NCI-H2171 treated with DMSO at 0.1 percent for 48 hours (cell line): ENCODE measurements around the gene ADGRG1.
A peak's percentile ranks its signal among the peaks of the same experiment; 100 is the strongest.

Source experiments
- DNase-seq: peaks from one replicate; lab custom pipeline; 2025; lab: John Stamatoyannopoulos, UW

The ADGRG1 gene

DNA sequence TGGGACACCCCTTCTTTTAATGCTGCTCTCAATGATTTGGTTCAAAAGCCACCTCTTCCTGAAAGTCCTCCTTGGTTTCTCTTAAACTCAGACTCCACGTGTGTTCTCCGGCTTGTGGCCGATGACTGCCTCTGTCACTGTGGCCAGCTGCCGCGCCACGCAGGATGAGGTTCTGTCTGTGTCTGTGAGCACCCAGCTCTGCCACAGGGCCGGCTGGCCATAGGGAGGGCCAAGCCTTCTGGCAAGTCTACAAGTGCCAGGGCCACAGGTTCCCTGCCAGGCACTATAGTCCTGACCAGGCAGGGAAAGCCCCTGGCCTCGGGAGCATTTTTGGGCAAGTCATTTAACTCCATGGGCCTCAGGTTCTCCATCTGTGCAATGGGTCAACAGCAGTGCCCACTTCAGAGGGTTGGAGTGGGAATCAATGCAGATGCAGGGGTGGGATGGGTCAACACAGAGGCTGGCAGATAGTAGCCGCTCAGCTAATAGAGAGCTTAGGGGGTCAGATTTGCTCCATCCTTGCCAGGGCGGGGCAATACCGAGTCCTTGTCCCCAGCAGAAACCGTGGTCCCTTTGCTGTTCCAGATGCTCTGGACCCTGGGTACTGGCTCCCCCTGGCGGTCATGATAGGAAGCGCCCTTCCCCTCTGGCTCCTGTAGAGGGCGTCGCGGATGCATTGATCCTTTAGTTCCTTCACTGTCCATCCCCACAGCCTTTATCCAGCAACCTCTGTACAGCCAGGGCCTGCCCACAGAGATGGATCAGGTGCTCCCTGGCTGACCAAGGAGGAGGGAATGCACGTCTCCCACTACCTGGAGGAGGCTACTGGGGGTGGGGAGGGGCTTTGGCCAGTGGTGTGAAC lies 20.4 kb downstream of the ADGRG1 start:
- peak; percentile 65 for DNase-seq

DNA sequence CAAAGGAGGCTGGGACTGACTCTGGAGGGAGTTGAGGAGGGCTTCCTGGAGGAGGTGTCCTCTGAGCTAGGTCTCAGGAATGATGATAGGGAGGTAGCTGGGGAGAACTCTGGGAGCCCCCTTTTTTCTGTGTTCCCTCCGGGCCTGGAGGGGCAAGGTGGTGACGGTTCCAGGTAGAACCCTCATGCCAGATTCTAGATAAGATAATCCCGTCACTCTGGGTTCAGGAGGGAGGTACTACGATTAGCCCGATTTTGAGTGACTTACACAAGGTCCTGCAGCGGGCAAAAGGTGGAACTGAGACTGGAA lies 21.0 kb downstream of the ADGRG1 start:
- DNase-seq, result no peak

DNA sequence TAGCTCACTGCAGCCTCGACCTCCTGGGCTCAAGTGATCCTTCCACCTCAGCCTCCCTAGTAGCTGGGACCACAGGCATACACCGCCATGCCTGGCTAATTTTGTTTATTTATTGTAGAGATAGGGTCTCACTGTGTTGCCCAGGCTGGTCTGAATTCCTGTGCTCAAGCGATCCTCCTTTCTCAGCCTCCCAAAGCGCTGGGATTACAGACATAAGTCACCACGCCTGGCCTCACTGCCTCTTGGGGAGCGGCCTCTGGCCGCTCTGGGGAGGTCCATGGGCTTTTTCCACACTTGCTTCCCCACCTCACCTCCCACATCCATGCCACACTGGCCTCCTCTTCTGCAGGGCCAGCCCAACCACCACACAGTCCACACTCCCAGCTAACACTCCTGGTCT lies 21.4 kb downstream of the ADGRG1 start:
- no peak for DNase-seq

DNA sequence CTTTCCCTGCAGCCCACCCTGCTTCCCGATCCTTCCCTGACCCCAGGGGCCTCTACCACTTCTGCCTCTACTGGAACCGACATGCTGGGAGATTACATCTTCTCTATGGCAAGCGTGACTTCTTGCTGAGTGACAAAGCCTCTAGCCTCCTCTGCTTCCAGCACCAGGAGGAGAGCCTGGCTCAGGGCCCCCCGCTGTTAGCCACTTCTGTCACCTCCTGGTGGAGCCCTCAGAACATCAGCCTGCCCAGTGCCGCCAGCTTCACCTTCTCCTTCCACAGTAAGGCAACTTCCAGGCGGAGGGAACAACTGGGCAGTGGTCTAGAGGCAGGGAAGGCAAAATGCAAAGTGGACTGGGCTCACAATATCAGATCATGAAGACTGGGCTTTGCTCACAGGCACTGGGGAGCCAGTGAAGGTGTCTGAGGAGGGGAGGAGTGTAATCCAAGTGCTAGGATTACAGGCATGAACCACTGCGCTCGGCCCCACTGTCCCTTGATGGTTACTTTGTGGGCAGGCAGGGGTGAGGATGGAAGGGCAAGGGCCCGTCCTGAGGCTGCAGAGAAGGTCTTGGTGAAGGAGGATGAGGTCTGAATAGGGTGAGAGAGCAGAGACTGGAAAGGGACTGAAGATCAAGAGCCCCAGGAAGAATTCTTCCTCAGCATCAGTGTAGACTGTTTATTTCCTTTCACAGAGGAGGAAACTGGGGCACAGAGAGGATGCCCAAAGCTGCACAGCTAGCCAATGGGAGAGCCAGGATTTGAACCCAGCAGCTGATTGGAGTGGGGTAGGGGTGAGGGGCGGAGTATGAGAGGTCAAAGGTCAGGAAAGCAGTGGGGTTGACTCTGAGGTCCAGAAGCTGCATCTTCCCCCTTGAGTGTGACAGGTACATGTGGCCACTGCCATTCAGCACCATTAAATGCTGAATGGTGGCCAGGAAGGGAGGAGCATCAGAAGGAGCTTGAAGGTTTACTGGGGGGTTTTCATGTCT lies 23.2 kb downstream of the ADGRG1 start:
- no peak for DNase-seq

DNA sequence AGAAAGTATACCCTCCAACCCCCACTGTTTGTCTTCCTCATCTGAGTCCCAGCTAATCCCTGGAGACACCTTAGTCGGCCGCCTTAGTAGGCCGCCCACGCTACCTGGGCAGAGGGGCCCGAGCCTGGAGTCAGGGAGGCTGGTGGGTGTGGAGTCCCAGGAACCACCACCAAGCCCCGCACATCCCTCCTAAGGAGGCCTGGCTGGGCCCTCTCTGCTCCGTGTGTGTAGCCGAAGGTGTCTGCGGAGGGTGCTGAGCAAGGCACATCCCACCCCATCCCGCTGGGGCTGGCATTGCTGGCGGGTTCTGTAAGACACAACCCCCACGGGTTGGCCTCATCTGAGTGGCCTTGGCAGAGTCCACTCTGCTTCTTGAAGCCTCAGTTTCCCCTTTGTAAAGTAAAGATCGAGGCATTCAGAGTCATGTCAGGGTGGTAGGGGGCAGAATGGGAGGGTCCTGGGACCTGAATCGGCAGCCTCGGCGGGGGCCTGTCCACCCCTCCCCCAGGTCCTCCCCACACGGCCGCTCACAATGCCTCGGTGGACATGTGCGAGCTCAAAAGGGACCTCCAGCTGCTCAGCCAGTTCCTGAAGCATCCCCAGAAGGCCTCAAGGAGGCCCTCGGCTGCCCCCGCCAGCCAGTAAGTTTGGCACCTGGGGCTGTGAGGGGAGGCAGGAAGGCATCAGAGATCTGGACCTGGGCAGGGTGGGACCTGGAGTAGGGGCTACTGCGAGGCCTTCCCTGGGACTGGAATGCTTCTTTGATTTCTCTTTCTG lies 24.5 kb downstream of the ADGRG1 start:
- no peak for DNase-seq

DNA sequence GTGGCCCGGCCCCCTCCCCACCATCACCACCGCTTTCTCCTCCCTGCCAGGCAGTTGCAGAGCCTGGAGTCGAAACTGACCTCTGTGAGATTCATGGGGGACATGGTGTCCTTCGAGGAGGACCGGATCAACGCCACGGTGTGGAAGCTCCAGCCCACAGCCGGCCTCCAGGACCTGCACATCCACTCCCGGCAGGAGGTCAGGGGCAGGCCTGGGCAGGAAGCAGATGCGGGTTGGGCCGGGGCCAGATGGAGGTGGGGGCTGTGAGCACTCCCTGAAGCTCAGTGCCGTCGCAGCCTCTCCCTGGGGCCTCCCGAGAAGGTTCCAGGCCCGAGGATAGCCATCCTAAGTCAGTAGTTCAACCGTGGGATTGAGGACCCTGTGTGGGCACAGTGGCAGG lies 25.5 kb downstream of the ADGRG1 start:
- peak; percentile 27 for DNase-seq

DNA sequence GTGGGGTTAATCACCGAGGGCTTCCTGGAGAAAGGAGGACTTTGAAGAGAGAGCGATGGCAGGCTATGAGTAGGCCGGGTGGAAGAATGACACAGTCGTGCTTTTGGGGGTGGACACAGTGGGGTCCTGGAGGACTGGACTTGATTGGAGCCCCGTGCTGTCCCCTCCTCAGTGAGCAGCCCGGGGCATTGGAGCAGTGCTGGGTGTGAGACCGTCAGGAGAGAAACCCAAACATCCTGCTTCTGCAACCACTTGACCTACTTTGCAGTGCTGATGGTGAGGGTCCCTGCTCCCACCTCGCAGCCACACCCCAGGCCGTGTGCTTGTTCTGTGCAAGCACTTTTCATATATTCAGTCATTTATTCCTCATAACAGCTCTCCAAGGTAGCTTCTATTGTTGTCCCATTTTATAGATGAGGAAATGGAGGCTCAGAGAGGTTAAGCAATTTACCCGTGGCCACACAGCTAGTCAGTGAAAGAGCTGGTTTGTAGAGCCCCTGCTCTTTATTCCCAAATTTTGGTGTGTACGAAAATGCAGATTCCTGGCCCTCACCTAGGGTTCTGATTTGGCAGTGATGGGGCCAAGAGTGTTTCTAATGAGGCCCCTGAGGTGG lies 28.0 kb downstream of the ADGRG1 start:
- DNase-seq, result no peak

DNA sequence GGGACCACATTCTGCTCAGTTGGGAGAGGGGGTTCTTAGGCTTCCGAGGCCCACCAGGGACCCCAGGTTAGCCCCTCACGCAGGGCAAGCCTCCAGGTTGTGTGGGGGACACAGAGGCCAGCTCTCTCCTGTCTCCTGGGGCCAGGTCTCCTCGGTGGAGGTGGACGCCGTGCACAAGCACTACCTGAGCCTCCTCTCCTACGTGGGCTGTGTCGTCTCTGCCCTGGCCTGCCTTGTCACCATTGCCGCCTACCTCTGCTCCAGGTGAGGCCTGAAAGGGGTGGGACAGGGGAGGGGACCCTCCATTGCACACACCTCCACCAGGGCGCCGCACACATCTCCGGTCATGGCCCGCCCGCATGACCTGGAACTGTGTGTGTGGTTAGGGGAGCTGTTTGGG lies 28.8 kb downstream of the ADGRG1 start:
- no peak for DNase-seq

DNA sequence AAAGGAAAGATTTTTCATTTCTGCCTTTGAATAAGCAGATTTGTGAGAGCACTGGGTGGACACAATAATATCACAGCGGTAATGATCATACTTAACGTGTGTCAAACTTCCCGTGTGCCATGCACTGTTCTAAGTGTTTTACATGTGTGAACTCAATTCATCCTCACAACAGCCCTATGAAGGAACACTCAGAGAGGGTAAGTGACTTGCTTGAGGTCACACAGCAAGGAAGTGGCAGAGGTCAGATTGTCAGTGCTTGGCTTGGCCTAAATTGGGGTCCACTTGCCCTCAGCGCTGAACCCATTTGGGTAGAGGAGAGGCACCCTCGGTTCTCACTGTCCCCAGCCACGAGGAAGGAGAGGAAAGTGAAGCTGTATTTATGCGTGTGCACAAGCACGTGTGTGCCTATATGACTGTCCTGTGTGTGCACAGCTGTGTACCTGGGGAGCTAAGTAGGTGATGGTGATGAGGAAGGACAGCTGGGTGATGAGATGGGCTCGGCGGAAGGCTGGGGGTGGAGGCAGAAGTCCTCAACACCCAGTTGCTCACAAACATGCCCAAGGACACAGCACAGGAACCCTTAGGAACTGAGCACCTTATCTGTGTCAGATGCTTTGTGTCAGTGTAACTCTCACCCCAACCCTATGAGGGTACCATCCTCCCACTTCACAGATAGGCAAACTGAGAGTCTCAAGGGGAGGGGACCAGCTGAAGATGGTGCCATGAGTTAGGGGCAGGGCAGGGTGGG lies 29.9 kb downstream of the ADGRG1 start:
- no peak for DNase-seq

DNA sequence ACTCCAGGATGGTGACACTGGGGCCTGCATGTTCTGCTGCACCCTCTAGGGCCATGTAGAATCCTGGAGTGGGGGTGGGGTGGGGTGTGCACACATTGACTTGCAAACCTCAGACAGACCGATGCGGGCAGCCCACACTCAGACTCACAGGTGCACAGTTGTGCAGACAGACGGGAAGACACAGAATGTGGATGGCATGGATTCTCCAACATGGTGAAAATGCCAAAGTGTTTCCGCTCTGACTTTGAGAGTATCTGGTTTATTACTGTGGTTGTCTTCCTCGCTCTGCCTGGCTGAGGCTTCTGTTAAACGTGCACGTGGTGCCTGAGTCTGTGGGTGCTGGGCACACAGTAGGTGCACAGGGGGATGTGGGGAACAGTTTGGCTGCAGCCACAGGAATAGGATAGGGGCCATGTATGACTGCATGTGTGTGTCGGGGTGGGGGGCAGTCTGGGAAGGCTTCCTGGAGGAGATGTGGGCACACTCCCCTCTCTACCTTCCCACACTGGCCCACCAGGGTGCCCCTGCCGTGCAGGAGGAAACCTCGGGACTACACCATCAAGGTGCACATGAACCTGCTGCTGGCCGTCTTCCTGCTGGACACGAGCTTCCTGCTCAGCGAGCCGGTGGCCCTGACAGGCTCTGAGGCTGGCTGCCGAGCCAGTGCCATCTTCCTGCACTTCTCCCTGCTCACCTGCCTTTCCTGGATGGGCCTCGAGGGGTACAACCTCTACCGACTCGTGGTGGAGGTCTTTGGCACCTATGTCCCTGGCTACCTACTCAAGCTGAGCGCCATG lies 30.6 kb downstream of the ADGRG1 start:
- DNase-seq, result no peak

DNA sequence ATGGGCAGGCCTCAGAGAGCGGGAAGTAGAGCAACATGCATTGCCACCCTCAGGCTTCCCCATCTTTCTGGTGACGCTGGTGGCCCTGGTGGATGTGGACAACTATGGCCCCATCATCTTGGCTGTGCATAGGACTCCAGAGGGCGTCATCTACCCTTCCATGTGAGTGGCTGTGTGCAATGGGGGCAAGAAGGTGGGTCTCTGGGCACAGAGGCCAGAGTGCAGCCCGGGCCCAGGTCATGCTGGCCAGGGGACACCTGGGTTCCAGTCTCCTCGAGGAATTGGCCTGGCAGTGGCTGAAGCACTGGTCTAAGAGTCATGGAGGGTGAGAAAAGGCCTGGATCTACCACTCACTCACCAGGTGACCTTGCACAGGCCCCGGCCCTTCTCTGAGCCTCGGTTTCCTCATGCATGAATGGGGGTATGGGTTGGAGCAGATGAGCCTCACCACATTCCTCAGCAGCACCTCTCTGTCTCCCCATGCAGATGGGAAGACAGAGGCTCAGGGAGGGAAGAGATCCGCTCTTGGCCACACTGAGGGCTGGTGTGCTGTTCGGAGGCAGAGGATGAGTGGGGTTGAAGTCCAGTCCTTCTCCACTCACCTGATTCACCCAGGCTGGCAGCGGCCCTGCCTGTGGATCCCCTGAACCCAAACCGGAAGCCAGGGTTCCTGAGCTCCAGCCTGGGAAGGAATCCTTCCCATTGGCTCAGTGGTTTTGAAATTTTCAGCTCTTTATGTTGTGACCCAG lies 32.5 kb downstream of the ADGRG1 start:
- DNase-seq, result no peak

DNA sequence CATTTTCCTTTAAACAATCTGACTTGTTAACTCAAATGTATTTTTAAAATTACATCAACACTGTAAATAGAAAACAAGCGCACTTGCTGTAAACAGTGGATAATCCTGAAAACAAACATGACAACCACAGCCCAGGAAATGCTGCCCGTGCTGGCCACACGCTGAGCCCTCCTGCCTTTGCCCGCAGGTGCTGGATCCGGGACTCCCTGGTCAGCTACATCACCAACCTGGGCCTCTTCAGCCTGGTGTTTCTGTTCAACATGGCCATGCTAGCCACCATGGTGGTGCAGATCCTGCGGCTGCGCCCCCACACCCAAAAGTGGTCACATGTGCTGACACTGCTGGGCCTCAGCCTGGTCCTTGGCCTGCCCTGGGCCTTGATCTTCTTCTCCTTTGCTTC lies 33.1 kb downstream of the ADGRG1 start:
- DNase-seq, result no peak

DNA sequence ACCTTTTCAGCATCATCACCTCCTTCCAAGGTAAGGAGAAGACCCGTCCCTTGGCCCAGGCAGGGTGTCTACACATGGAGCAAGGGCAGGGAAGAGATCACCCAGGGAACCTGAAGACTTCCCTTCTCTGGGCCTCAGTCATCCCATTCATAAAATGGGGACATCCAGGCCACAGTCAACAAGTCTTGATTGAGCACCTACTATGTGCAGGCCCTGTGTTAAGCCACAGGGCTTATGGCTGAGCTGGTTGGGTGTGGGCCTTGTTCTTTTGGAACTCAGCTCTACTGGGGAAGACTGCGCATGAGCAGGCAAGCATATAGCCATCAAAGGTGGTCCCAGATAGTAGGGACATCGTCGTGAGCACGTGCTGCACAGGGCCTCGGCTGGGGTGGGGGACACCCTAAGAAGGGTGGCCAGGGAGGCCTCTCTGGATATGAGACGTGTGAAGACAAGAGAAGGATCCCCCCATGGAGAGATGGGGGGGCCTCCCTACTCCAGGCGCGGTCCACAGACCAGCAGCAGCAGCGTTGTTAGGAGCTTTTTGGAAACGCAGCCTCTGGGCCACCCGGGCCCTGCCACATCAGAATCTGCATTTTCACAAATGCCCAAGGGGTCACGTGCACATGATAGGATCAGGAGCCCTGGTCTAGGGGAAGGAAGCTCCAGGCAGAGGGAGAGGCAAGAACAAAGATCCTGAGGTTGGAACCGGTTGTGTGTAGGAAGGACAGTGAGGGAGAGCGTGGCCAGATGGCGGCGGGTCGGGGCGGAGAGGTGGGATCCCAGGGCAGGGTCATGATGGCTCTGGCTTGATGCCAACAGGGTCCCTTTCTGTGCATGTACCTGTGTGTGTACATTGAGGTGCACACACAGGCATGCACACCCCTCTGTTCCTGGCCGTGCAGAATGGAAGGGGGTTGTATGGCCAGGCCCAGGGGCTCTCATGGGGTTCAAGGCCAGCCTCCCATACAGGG lies 33.8 kb downstream of the ADGRG1 start:
- no peak for DNase-seq

DNA sequence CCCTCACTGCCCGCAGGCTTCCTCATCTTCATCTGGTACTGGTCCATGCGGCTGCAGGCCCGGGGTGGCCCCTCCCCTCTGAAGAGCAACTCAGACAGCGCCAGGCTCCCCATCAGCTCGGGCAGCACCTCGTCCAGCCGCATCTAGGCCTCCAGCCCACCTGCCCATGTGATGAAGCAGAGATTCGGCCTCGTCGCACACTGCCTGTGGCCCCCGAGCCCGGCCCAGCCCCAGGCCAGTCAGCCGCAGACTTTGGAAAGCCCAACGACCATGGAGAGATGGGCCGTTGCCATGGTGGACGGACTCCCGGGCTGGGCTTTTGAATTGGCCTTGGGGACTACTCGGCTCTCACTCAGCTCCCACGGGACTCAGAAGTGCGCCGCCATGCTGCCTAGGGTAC lies 35.0 kb downstream of the ADGRG1 start:
- DNase-seq, result no peak

DNA sequence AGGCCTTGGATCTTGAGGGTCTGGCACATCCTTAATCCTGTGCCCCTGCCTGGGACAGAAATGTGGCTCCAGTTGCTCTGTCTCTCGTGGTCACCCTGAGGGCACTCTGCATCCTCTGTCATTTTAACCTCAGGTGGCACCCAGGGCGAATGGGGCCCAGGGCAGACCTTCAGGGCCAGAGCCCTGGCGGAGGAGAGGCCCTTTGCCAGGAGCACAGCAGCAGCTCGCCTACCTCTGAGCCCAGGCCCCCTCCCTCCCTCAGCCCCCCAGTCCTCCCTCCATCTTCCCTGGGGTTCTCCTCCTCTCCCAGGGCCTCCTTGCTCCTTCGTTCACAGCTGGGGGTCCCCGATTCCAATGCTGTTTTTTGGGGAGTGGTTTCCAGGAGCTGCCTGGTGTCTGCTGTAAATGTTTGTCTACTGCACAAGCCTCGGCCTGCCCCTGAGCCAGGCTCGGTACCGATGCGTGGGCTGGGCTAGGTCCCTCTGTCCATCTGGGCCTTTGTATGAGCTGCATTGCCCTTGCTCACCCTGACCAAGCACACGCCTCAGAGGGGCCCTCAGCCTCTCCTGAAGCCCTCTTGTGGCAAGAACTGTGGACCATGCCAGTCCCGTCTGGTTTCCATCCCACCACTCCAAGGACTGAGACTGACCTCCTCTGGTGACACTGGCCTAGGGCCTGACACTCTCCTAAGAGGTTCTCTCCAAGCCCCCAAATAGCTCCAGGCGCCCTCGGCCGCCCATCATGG lies 35.7 kb downstream of the ADGRG1 start:
- DNase-seq, result no peak

DNA sequence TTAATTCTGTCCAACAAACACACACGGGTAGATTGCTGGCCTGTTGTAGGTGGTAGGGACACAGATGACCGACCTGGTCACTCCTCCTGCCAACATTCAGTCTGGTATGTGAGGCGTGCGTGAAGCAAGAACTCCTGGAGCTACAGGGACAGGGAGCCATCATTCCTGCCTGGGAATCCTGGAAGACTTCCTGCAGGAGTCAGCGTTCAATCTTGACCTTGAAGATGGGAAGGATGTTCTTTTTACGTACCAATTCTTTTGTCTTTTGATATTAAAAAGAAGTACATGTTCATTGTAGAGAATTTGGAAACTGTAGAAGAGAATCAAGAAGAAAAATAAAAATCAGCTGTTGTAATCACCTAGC lies 36.2 kb downstream of the ADGRG1 start:
- no peak for DNase-seq

DNA sequence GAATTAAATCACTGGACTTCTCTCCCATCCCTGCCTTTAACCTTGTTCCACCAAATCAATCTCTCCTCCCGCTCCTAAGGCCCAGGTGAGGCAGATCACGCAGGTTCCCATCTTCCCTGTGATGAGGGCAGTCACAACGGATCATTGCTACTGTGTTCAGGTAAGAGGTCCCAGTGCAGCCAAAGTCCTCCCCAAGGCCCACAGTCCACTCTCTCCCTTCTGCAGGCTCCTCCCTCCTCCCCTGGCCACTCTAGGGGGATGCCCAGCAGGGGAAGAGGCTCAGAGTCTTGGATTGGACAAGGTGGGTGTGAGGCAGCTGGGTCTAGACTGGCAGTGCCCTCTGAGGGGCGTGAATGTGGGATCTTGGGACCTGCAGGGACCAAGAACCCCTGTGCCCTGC lies 37.1 kb downstream of the ADGRG1 start:
- DNase-seq, result no peak
